DOHH2 (cell line): Measurements from ENCODE around the gene PCDH9.

ENCODE experiments used
- H3F3A ChIP-seq: fragments of 200-600 bp; sonication (generic), shearing (Covaris generic); 2 replicates; pipeline ENCODE4 v1.6.0; 2016; ENCODE audit warnings: antibody characterized with exemption, mild to moderate bottlenecking; ENCODE audit not compliant: control insufficient read depth, insufficient read depth
- H3K27ac ChIP-seq: fragments of 200-600 bp; sonication (generic); 2 replicates; pipeline ENCODE4 v1.5.1; 2014; ENCODE audit warnings: low read depth, mild to moderate bottlenecking, low read length, moderate library complexity
- H3K27me3 ChIP-seq: fragments of 200-600 bp; sonication (generic); 2 replicates; pipeline ENCODE4 v1.6.1; 2014; ENCODE audit warnings: mild to moderate bottlenecking, low read length, mixed read lengths; ENCODE audit not compliant: control insufficient read depth
- H3K36me3 ChIP-seq: fragments of 200-600 bp; sonication (generic); 2 replicates; pipeline ENCODE4 v1.6.1; 2014; ENCODE audit warnings: mild to moderate bottlenecking, low read length, moderate library complexity, mixed read lengths; ENCODE audit not compliant: control insufficient read depth
- H3K4me1 ChIP-seq: fragments of 200-600 bp; sonication (generic); 2 replicates; pipeline ENCODE4 v1.6.1; 2014; ENCODE audit warnings: mild to moderate bottlenecking, low read length, mixed read lengths; ENCODE audit not compliant: control insufficient read depth
- H3K4me2 ChIP-seq: fragments of 200-600 bp; sonication (generic); 2 replicates; pipeline ENCODE4 v1.6.0; 2014; ENCODE audit warnings: mild to moderate bottlenecking, low read length, moderate library complexity
- H3K4me3 ChIP-seq: fragments of 200-600 bp; sonication (generic); 2 replicates; pipeline ENCODE4 v1.5.1; 2014; ENCODE audit warnings: mild to moderate bottlenecking, low read length, mixed read lengths
- H3K79me2 ChIP-seq: fragments of 200-600 bp; sonication (generic); 2 replicates; pipeline ENCODE4 v1.6.1; 2014; ENCODE audit warnings: mild to moderate bottlenecking, low read length, mixed read lengths; ENCODE audit not compliant: control insufficient read depth
- H3K9me2 ChIP-seq: fragments of 200-600 bp; sonication (generic); replicated peaks from 2 replicates; pipeline ENCODE4 v1.6.1; 2014; ENCODE audit warnings: mild to moderate bottlenecking, low read length, mixed read lengths; ENCODE audit not compliant: control insufficient read depth
- H3K9me3 ChIP-seq: fragments of 200-600 bp; sonication (generic); 2 replicates; pipeline ENCODE4 v1.6.1; 2014; ENCODE audit warnings: antibody characterized with exemption, low read length, mixed read lengths; ENCODE audit not compliant: control insufficient read depth, insufficient read depth
- H4K20me1 ChIP-seq: fragments of 200-600 bp; sonication (generic); 2 replicates; pipeline ENCODE4 v1.6.0; 2014; ENCODE audit warnings: low read depth, mild to moderate bottlenecking, antibody characterized with exemption, low read length, moderate library complexity; ENCODE audit not compliant: control insufficient read depth, insufficient read depth
- EZH2phosphoT487 ChIP-seq: fragments of 200-600 bp; sonication (generic); IDR thresholded peaks from 2 replicates; pipeline ENCODE4 v1.6.1; 2017; ENCODE audit warnings: borderline replicate concordance, mild to moderate bottlenecking, antibody characterized with exemption, low read length, moderate library complexity, mixed read lengths
- TF ChIP-seq, protein P1 (sequence below): fragments of 200-600 bp; sonication (generic); IDR thresholded peaks from one replicate; pipeline ENCODE4 v1.5.1; 2014; ENCODE audit warnings: antibody characterized with exemption, mild to moderate bottlenecking, low read depth, low read length; ENCODE audit not compliant: poor library complexity, severe bottlenecking

PCDH9 gene

DNA sequence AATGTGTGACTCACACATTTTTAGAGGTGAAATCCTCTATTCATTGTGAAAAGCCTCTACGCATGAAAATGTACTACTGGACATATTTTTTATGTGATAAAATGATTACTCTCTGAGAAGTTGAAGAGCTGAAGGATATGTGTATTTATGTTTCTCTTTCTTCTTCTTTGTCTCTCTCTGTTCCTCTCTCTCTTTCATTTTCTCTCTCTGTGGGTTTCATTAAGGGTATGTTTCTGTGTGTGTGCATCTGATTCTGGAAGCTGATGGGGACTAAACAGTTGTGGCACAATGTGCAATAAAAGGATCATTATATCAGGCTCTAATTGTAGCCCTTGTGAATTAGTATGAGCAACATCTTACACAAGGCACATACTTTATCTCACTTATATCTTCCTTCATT lies 867.7 kb downstream of the PCDH9 start:
- Histone ChIP-seq H3K27ac (no peak overlapping the region), H3K9me3 (no peaks in the 10 kb centered on the region)

GRCh38 chr13:66359910-66360552 lies 870.1 kb downstream of the PCDH9 start:
- Histone ChIP-seq H3K9me2 (no peaks in the 10 kb centered on the region), H3K79me2 (no peaks in the 10 kb centered on the region), H3K36me3 (no peaks in the 10 kb centered on the region), H4K20me1 (no peaks in the 10 kb centered on the region), H3F3A (no peaks in the 10 kb centered on the region), H3K27me3 (no peaks in the 10 kb centered on the region), H3K27ac (no peak overlapping the region), H3K4me1 (no peaks in the 10 kb centered on the region; the same call in 1 of the 2 replicates), H3K4me3 (no peak overlapping the region), H3K4me2 (no peak overlapping the region), H3K9me3 (no peaks in the 10 kb centered on the region)
- TF ChIP-seq, protein P1, sequence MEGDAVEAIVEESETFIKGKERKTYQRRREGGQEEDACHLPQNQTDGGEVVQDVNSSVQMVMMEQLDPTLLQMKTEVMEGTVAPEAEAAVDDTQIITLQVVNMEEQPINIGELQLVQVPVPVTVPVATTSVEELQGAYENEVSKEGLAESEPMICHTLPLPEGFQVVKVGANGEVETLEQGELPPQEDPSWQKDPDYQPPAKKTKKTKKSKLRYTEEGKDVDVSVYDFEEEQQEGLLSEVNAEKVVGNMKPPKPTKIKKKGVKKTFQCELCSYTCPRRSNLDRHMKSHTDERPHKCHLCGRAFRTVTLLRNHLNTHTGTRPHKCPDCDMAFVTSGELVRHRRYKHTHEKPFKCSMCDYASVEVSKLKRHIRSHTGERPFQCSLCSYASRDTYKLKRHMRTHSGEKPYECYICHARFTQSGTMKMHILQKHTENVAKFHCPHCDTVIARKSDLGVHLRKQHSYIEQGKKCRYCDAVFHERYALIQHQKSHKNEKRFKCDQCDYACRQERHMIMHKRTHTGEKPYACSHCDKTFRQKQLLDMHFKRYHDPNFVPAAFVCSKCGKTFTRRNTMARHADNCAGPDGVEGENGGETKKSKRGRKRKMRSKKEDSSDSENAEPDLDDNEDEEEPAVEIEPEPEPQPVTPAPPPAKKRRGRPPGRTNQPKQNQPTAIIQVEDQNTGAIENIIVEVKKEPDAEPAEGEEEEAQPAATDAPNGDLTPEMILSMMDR: no peak
- TF ChIP-seq EZH2phosphoT487: no peak

More for the DNA sequence above, 867.7 kb downstream of the PCDH9 start:
- TF ChIP-seq, protein P1: no peak
- no peak for TF ChIP-seq EZH2phosphoT487
- Histone ChIP-seq H3K79me2 (no peaks in the 10 kb centered on the region), H3K4me2 (no peak overlapping the region), H3K36me3 (no peaks in the 10 kb centered on the region), H3K4me1 (no peaks in the 10 kb centered on the region; the same call in 1 of the 2 replicates), H3K4me3 (no peak overlapping the region), H3K9me2 (no peaks in the 10 kb centered on the region), H3K27me3 (no peaks in the 10 kb centered on the region), H4K20me1 (no peaks in the 10 kb centered on the region), H3F3A (no peaks in the 10 kb centered on the region)

DNA sequence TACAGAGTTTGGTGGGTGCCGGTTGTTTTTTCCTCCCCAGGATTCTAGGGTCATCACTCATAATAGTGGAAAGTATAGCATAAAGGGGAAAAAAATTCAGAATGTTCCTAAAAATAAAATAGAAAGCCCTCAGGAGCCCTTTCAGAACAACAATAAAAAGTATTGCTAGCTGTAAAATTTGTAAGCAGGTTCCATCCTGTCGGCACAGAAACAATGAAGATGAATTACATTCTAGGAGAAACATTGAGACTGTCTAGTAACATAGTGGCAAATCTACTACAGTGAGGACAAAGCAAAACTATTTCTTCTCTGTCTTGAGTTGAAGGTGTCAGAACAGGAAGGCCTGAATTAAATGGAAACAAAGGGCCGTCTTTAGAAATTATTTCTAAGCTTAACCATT lies 870.7 kb downstream of the PCDH9 start:
- Histone ChIP-seq H3K36me3 (no peaks in the 10 kb centered on the region), H3K4me1 (no peaks in the 10 kb centered on the region; the same call in 1 of the 2 replicates), H4K20me1 (no peaks in the 10 kb centered on the region), H3K27me3 (no peaks in the 10 kb centered on the region), H3K4me3 (no peak overlapping the region), H3K27ac (no peak overlapping the region), H3K9me2 (no peaks in the 10 kb centered on the region), H3K4me2 (no peak overlapping the region), H3F3A (no peaks in the 10 kb centered on the region), H3K79me2 (no peaks in the 10 kb centered on the region), H3K9me3 (no peaks in the 10 kb centered on the region)
- TF ChIP-seq, protein P1: no peak
- TF ChIP-seq EZH2phosphoT487: no peak
